Measurements from ENCODE around the gene RFX6.
"Not testable (repeated sequence)": the region's sequence is repeated elsewhere in the genome, so short reads cannot be mapped to it uniquely, and the experiment has no call there.

RFX6 gene

GRCh38 chr6:116876635-116877611 lies at the start of gene RFX6:
TSS of gene RFX6 (plus strand) at chr6:116877242. CDS start at chr6:116877276, 34 bp downstream.
- DNase-seq (ENCODE audit: low read depth): no peak

GRCh38 chr6:116827561-116828240 lies 49.3 kb upstream of the RFX6 start:
- DNase-seq (ENCODE audit: low read depth): no peak

- DNase-seq (ENCODE audit: low read depth): no peak
Observed at GRCh38 chr6:116828983-116829382, 48.1 kb upstream of the RFX6 start, which contains the start of gene GPRC6A. TSS of gene GPRC6A (minus strand) at chr6:116829083. CDS start at chr6:116829013, 70 bp downstream.

- not testable (repeated sequence) for DNase-seq (ENCODE audit: low read depth)
Observed at GRCh38 chr6:116834526-116834925, 42.5 kb upstream of the RFX6 start.

GRCh38 chr6:116836606-116837342 lies 40.3 kb upstream of the RFX6 start:
- no peak for DNase-seq (ENCODE audit: low read depth)

- DNase-seq (ENCODE audit: low read depth): no peak
Observed at GRCh38 chr6:116840091-116840490, 37.0 kb upstream of the RFX6 start.

GRCh38 chr6:116842459-116842858 lies 34.6 kb upstream of the RFX6 start:
- DNase-seq (ENCODE audit: low read depth): no peak

GRCh38 chr6:116847227-116847626 lies 29.8 kb upstream of the RFX6 start:
- DNase-seq (ENCODE audit: low read depth): no peak

GRCh38 chr6:116858060-116858459 lies 19.0 kb upstream of the RFX6 start:
- DNase-seq (ENCODE audit: low read depth): no peak

- no peak for DNase-seq (ENCODE audit: low read depth)
Observed at GRCh38 chr6:116859264-116859663, 17.8 kb upstream of the RFX6 start.

- no peak for DNase-seq (ENCODE audit: low read depth)
Observed at GRCh38 chr6:116866281-116866871, 10.7 kb upstream of the RFX6 start.

GRCh38 chr6:116872771-116873170 lies 4.3 kb upstream of the RFX6 start:
- DNase-seq (ENCODE audit: low read depth): no peak

- no peak for DNase-seq (ENCODE audit: low read depth)
Observed at GRCh38 chr6:116876107-116876506, 935 bp upstream of the RFX6 start.

GRCh38 chr6:116877743-116878142 lies 701 bp downstream of the RFX6 start:
- DNase-seq (ENCODE audit: low read depth): no peak

GRCh38 chr6:116881236-116881635 lies 4.2 kb downstream of the RFX6 start:
- DNase-seq (ENCODE audit: low read depth): no peak

- DNase-seq (ENCODE audit: low read depth): no peak
Observed at GRCh38 chr6:116883005-116883404, 6.0 kb downstream of the RFX6 start.

- DNase-seq (ENCODE audit: low read depth): no peak
Observed at GRCh38 chr6:116884530-116884929, 7.5 kb downstream of the RFX6 start.

- DNase-seq (ENCODE audit: low read depth): no peak
Observed at GRCh38 chr6:116887168-116887567, 10.1 kb downstream of the RFX6 start.

GRCh38 chr6:116887894-116888293 lies 10.9 kb downstream of the RFX6 start:
- DNase-seq (ENCODE audit: low read depth): no peak

GRCh38 chr6:116888732-116889360 lies 11.8 kb downstream of the RFX6 start:
- no peak for DNase-seq (ENCODE audit: low read depth)

- DNase-seq (ENCODE audit: low read depth): no peak
Observed at GRCh38 chr6:116894669-116895068, 17.6 kb downstream of the RFX6 start.

Measured in stimulated activated CD8-positive, alpha-beta memory T cell treated with anti-CD3 and anti-CD28 coated beads, Interleukin-7, amount 100 ng/mL, for 24 hours (primary cell).